ENCODE measurements around the gene DNAJB4. TPM values are rescaled to one million over a fixed set of nuclear protein-coding genes. Genes with fewer than 3 reads are reported as not detected.

The DNAJB4 gene
- total and polyA plus RNA-seq, 2 of the 13 experiments (the other 11 are each of a cell fraction or from before 2014, with no cell fraction given), result 4.4 to 18.6 TPM

DNA sequence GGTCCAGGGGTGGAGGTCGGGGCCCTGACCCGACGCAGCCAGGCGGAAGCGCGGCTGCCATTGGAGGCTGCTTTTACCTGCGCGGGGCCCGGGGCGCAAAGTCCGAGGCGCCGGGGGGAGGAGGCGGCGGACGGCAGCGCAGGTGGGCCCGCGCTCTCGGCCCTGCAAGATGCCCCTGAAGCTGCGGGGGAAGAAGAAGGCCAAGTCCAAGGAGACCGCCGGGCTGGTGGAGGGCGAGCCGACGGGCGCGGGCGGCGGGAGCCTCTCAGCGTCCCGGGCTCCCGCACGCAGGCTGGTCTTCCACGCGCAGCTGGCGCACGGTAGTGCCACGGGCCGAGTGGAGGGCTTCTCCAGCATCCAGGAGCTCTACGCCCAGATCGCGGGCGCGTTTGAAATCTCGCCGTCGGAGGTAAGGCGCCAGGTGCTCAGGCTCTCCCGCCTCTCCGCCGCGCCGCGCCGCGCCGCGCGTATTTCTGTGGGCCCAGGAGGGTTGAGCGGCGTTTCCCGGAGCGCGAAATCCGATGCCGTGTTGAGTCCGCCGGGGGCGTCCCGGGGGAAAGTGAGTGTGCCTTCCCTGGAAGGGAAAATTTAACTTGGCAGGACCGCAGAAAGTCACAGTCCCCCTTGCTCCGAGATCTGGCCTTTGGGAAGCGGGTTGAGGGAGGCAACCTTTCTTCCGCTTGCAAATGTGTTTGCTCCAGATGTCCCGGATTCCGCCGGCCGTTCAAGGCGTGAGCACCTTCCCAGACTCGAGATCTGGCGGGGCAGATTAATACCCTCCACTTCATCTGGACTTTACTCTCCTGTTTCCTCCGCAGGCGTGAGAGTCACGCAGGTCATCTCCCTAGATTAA is 41.4 kb downstream of the DNAJB4 start, which contains the start of gene GIPC2 (continued):
- TF ChIP-seq AHDC1 (CRISPR knock-in tag; IDR thresholded peaks at IDR 0.05; ENCODE audit: borderline replicate concordance) (no peak), PAX8 (CRISPR knock-in tag; IDR thresholded peaks at IDR 0.05; ENCODE audit: borderline replicate concordance) (0 out of 2 replicates have a peak, but pooled peaks have one; percentile 29), NR2C2 (CRISPR knock-in tag; IDR thresholded peaks at IDR 0.05; ENCODE audit: borderline replicate concordance) (peak; percentile 91), KDM3A (CRISPR knock-in tag; IDR thresholded peaks at IDR 0.05; ENCODE audit: low read depth) (peak; percentile 85), ZNF782 (CRISPR knock-in tag; IDR thresholded peaks at IDR 0.05; ENCODE audit: borderline replicate concordance) (peak; percentile 72; the same call in 1 of the 2 replicates), ZNF598 (CRISPR knock-in tag; IDR thresholded peaks at IDR 0.05; ENCODE audit: borderline replicate concordance) (peak; percentile 75), ZBTB4 (CRISPR knock-in tag; IDR thresholded peaks at IDR 0.05; ENCODE audit: borderline replicate concordance) (peak; percentile 32; the same call in 1 of the 2 replicates), SATB2 (CRISPR knock-in tag; IDR thresholded peaks at IDR 0.05) (no peak), GPBP1L1 (CRISPR knock-in tag; IDR thresholded peaks at IDR 0.05) (no peak), NR2F2 (IDR thresholded peaks at IDR 0.05; ENCODE audit: borderline replicate concordance, low read depth) (peak; percentile 86), ZNF354B (CRISPR knock-in tag; IDR thresholded peaks at IDR 0.05) (no peak; the same call in 1 of the 2 replicates), ZNF20 (CRISPR knock-in tag; IDR thresholded peaks at IDR 0.05) (no peak)
- TF ChIP-seq, protein P1, sequence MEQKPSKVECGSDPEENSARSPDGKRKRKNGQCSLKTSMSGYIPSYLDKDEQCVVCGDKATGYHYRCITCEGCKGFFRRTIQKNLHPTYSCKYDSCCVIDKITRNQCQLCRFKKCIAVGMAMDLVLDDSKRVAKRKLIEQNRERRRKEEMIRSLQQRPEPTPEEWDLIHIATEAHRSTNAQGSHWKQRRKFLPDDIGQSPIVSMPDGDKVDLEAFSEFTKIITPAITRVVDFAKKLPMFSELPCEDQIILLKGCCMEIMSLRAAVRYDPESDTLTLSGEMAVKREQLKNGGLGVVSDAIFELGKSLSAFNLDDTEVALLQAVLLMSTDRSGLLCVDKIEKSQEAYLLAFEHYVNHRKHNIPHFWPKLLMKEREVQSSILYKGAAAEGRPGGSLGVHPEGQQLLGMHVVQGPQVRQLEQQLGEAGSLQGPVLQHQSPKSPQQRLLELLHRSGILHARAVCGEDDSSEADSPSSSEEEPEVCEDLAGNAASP (CRISPR knock-in tag; IDR thresholded peaks at IDR 0.05; ENCODE audit: borderline replicate concordance), result peak; percentile 64
- TF ChIP-seq, protein P2, sequence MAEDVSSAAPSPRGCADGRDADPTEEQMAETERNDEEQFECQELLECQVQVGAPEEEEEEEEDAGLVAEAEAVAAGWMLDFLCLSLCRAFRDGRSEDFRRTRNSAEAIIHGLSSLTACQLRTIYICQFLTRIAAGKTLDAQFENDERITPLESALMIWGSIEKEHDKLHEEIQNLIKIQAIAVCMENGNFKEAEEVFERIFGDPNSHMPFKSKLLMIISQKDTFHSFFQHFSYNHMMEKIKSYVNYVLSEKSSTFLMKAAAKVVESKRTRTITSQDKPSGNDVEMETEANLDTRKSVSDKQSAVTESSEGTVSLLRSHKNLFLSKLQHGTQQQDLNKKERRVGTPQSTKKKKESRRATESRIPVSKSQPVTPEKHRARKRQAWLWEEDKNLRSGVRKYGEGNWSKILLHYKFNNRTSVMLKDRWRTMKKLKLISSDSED (CRISPR knock-in tag; IDR thresholded peaks at IDR 0.05), result no peak
